ENCODE measurements around the gene KCNG1. TPM values are rescaled to one million over a fixed set of nuclear protein-coding genes. Genes with fewer than 3 reads are reported as not detected.

KCNG1 gene
- total and polyA plus RNA-seq, 2 experiments from 2014 or later = 8.1 to 26.3 TPM

GRCh38 chr20:51029963-51030920 is 7.3 kb upstream of the KCNG1 start:
- Mint-ChIP-seq H3K9me3 (peaks cover 12% of the 10 kb centered on the region), H3K27ac (no peak overlapping the region), H3K4me3 (no peak overlapping the region), H3K27me3 (ENCODE audit: insufficient read depth, low read depth, poor library complexity) (peaks cover 13% of the 10 kb centered on the region), H3K36me3 (ENCODE audit: low read depth) (peaks cover 4% of the 10 kb centered on the region; the same call in 2 of the 3 replicates), H3K4me1 (peaks cover 11% of the 10 kb centered on the region; the same call in 2 of the 3 replicates)
- Histone ChIP-seq H3K4me1 (ENCODE audit: insufficient read depth) (no peaks in the 10 kb centered on the region; the same call in 1 of the 2 replicates), H3K36me3 (ENCODE audit: insufficient read depth) (no peaks in the 10 kb centered on the region), H3K79me2 (replicated peaks; ENCODE audit: insufficient read depth) (no peaks in the 10 kb centered on the region), H3K27me3 (ENCODE audit: insufficient read depth) (peaks cover 8% of the 10 kb centered on the region), H3K27ac (ENCODE audit: low read depth) (no peak overlapping the region), H3F3A (replicated peaks; ENCODE audit: low read depth) (no peaks in the 10 kb centered on the region), H3K4me2 (no peak overlapping the region), H2AFZ (no peak overlapping the region), H4K20me1 (replicated peaks; ENCODE audit: insufficient read depth) (no peaks in the 10 kb centered on the region), H3K4me3 (no peak overlapping the region), H3K9me2 (ENCODE audit: insufficient read depth) (no peaks in the 10 kb centered on the region)
- DNase-seq (ENCODE audit: low spot score) (no peak), ATAC-seq (no peak)
- TF ChIP-seq, protein P1, sequence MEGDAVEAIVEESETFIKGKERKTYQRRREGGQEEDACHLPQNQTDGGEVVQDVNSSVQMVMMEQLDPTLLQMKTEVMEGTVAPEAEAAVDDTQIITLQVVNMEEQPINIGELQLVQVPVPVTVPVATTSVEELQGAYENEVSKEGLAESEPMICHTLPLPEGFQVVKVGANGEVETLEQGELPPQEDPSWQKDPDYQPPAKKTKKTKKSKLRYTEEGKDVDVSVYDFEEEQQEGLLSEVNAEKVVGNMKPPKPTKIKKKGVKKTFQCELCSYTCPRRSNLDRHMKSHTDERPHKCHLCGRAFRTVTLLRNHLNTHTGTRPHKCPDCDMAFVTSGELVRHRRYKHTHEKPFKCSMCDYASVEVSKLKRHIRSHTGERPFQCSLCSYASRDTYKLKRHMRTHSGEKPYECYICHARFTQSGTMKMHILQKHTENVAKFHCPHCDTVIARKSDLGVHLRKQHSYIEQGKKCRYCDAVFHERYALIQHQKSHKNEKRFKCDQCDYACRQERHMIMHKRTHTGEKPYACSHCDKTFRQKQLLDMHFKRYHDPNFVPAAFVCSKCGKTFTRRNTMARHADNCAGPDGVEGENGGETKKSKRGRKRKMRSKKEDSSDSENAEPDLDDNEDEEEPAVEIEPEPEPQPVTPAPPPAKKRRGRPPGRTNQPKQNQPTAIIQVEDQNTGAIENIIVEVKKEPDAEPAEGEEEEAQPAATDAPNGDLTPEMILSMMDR (conservative IDR thresholded peaks at IDR 0.05; ENCODE audit: low read depth in 2 of 2) = no peak
- TF ChIP-seq EZH2 (IDR thresholded peaks at IDR 0.05; ENCODE audit: low read depth, unreplicated experiment) (no peak), ZNF114 (CRISPR knock-in tag; IDR thresholded peaks at IDR 0.05) (no peak), EZH2phosphoT487 (IDR thresholded peaks at IDR 0.05; ENCODE audit: unreplicated experiment) (no peak), CREB1 (CRISPR knock-in tag; IDR thresholded peaks at IDR 0.05; ENCODE audit: low read depth) (no peak), ZNF462 (CRISPR knock-in tag; IDR thresholded peaks at IDR 0.05) (no peak), JUNB (IDR thresholded peaks at IDR 0.05; ENCODE audit: unreplicated experiment) (no peak), NANOG (IDR thresholded peaks at IDR 0.05; ENCODE audit: borderline replicate concordance) (no peak), REST (IDR thresholded peaks at IDR 0.05; ENCODE audit: unreplicated experiment) (no peak)
- TF ChIP-seq, protein P2, sequence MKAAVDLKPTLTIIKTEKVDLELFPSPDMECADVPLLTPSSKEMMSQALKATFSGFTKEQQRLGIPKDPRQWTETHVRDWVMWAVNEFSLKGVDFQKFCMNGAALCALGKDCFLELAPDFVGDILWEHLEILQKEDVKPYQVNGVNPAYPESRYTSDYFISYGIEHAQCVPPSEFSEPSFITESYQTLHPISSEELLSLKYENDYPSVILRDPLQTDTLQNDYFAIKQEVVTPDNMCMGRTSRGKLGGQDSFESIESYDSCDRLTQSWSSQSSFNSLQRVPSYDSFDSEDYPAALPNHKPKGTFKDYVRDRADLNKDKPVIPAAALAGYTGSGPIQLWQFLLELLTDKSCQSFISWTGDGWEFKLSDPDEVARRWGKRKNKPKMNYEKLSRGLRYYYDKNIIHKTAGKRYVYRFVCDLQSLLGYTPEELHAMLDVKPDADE (IDR thresholded peaks at IDR 0.05) = no peak
